Measurements from ENCODE around the gene CDC45. TPM values are rescaled to one million over a fixed set of nuclear protein-coding genes. Genes with fewer than 3 reads are reported as not detected.

Gene CDC45
- total and polyA plus RNA-seq, 12 donors, result 0.87 to 7.7 (median 1.4) TPM; not detected in 1

- Histone ChIP-seq H3K4me3 (no peak overlapping the region), H3K9me3 (replicated peaks in 1 of 3) (no peaks in the 10 kb centered on the region), H3K27me3 (no peaks in the 10 kb centered on the region), H3K27ac (no peak overlapping the region), H3K36me3 (replicated peaks in 1 of 2) (no peaks in the 10 kb centered on the region), H3K4me1 (replicated peaks in 1 of 2) (no peaks in the 10 kb centered on the region)
- intact Hi-C loops (cut with DNase I), result no loop called here
- no peak for DNase-seq
- TF ChIP-seq CTCF (IDR thresholded peaks at IDR 0.05) (no peak), POLR2A (IDR thresholded peaks at IDR 0.05) (no peak)
- WGBS, 4 donors, result 92 to 99% (median 95%) methylated on average over 5 of the region's 5 CpGs
Observed at GRCh38 chr22:19490628-19491230, 11.0 kb downstream of the CDC45 start.

- intact Hi-C loops (cut with DNase I), result no loop called here
- Histone ChIP-seq H3K27me3 (no peaks in the 10 kb centered on the region), H3K9me3 (replicated peaks in 1 of 3) (no peaks in the 10 kb centered on the region), H3K36me3 (replicated peaks in 1 of 2) (no peaks in the 10 kb centered on the region), H3K27ac (no peak overlapping the region), H3K4me3 (no peak overlapping the region), H3K4me1 (replicated peaks in 1 of 2) (no peaks in the 10 kb centered on the region)
- TF ChIP-seq POLR2A (IDR thresholded peaks at IDR 0.05) (no peak), CTCF (IDR thresholded peaks at IDR 0.05) (no peak)
- 90 to 92% (median 91%) methylated on average over 5 to 6 of the region's 6 CpGs for whole genome bisulfite sequencing, 4 donors
- DNase-seq, result no peak
Observed at GRCh38 chr22:19492504-19493174, 12.9 kb downstream of the CDC45 start.

- Histone ChIP-seq H3K27ac (no peak overlapping the region), H3K9me3 (replicated peaks in 1 of 3) (no peaks in the 10 kb centered on the region), H3K4me1 (replicated peaks in 1 of 2) (no peaks in the 10 kb centered on the region), H3K4me3 (no peak overlapping the region), H3K36me3 (replicated peaks in 1 of 2) (no peaks in the 10 kb centered on the region), H3K27me3 (no peaks in the 10 kb centered on the region)
- no peak for TF ChIP-seq POLR2A (IDR thresholded peaks at IDR 0.05)
- no peak for TF ChIP-seq CTCF (IDR thresholded peaks at IDR 0.05)
- 97 to 100% (median 98%) methylated on average over 8 of the region's 8 CpGs for WGBS, 4 donors
- DNase-seq, result no peak
- intact Hi-C loops (cut with DNase I), result no loop called here
Observed at GRCh38 chr22:19494001-19494560, 14.4 kb downstream of the CDC45 start.

GRCh38 chr22:19494676-19495173 is 15.0 kb downstream of the CDC45 start:
- TF ChIP-seq POLR2A (IDR thresholded peaks at IDR 0.05) (no peak), CTCF (IDR thresholded peaks at IDR 0.05) (no peak)

More at GRCh38 chr22:19494676-19495173, 15.0 kb downstream of the CDC45 start:
- DNase-seq, result no peak
- H3K9me3 ChIP-seq (replicated peaks in 1 of 3), result no peaks in the 10 kb centered on the region
- no peaks in the 10 kb centered on the region for H3K36me3 ChIP-seq (replicated peaks in 1 of 2)
- H3K27me3 ChIP-seq, result no peaks in the 10 kb centered on the region
- no peak overlapping the region for H3K4me3 ChIP-seq
- H3K27ac ChIP-seq, result no peak overlapping the region
- 88 to 96% (median 91%) methylated on average over 5 to 6 of the region's 6 CpGs for WGBS, 4 donors
- intact Hi-C loops (cut with DNase I), result loop anchor here in 1 of 2 donors (5.0 kb wide), 1 partner anchor 213 kb away; no protein-coding TSS in a partner anchor
- H3K4me1 ChIP-seq (replicated peaks in 1 of 2), result no peaks in the 10 kb centered on the region

Measured in adrenal gland (tissue), 12 donors.